Progenitor cell of endocrine pancreas (in vitro differentiated cells): ENCODE data around the gene DLK1. TPM values are rescaled to one million over a fixed set of nuclear protein-coding genes. Genes with fewer than 3 reads are reported as not detected.
A peak's percentile ranks its signal among the peaks of the same experiment; 100 is the strongest.

Experiments
- DNase-seq: peaks from one replicate; pipeline ENCODE4 v3.0.0; 2021; ENCODE audit warnings: low spot score; ENCODE audit not compliant: unreplicated experiment
- H3K27ac Mint-ChIP-seq: 2 replicates; pipeline ENCODE4 v1.8.0; 2021; ENCODE audit warnings: mild to moderate bottlenecking, moderate library complexity, mixed read lengths
- H3K27me3 Mint-ChIP-seq: 2 replicates; pipeline ENCODE4 v1.8.0; 2021; ENCODE audit warnings: mixed read lengths
- H3K36me3 Mint-ChIP-seq: 2 replicates; pipeline ENCODE4 v1.8.0; 2022; ENCODE audit warnings: mixed read lengths; ENCODE audit not compliant: insufficient read depth
- H3K4me1 Mint-ChIP-seq: 2 replicates; pipeline ENCODE4 v1.8.0; 2021; ENCODE audit warnings: low read depth, mixed read lengths
- H3K4me3 Mint-ChIP-seq: 2 replicates; pipeline ENCODE4 v1.8.0; 2021; ENCODE audit warnings: low read depth, mild to moderate bottlenecking, moderate library complexity, mixed read lengths
- H3K9me3 Mint-ChIP-seq: 2 replicates; pipeline ENCODE4 v1.8.0; 2021; ENCODE audit warnings: low read depth, mixed read lengths
- total RNA-seq: library from RNA; stranded (reverse); gene quantifications from 2 replicates; pipeline ENCODE4 v1.2.1, GENCODE V29; 2021
- TF ChIP-seq, protein P1 (sequence below): fragments of 200-600 bp; sonication (generic); IDR thresholded peaks from one replicate; pipeline ENCODE4 v1.5.0; 2021; ENCODE audit warnings: antibody characterized with exemption, mild to moderate bottlenecking; ENCODE audit not compliant: unreplicated experiment

DLK1 gene
- total RNA-seq, 1 donor from 2014 or later, result 5,856 TPM

DNA sequence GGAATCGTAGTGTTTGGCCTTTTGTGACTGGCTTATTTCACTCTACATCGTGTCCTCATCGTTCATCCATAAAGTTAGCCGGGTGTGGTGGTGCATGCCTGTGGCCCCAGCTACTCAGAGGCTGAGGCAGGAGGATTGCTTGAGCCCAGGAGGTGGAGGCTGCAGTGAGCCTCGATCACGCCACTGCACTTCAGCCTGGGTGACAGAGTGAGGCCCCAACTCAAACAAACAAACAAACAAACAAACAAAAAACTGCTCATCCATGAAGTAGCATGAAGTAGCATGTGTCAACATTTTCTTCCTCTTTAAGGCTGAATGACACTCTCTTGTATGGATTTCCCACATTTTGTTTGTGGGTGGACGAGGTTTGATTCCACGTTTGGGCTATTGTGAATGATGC lies 55.3 kb downstream of the DLK1 start:
- Mint-ChIP-seq H3K4me1 (peaks cover 29% of the 10 kb centered on the region), H3K27ac (peak overlapping the region; percentile 40), H3K9me3 (no peaks in the 10 kb centered on the region), H3K36me3 (no peaks in the 10 kb centered on the region), H3K27me3 (peaks cover 14% of the 10 kb centered on the region), H3K4me3 (no peak overlapping the region)
- TF ChIP-seq, protein P1, sequence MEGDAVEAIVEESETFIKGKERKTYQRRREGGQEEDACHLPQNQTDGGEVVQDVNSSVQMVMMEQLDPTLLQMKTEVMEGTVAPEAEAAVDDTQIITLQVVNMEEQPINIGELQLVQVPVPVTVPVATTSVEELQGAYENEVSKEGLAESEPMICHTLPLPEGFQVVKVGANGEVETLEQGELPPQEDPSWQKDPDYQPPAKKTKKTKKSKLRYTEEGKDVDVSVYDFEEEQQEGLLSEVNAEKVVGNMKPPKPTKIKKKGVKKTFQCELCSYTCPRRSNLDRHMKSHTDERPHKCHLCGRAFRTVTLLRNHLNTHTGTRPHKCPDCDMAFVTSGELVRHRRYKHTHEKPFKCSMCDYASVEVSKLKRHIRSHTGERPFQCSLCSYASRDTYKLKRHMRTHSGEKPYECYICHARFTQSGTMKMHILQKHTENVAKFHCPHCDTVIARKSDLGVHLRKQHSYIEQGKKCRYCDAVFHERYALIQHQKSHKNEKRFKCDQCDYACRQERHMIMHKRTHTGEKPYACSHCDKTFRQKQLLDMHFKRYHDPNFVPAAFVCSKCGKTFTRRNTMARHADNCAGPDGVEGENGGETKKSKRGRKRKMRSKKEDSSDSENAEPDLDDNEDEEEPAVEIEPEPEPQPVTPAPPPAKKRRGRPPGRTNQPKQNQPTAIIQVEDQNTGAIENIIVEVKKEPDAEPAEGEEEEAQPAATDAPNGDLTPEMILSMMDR, result no peak
- DNase-seq, result no peak

DNA sequence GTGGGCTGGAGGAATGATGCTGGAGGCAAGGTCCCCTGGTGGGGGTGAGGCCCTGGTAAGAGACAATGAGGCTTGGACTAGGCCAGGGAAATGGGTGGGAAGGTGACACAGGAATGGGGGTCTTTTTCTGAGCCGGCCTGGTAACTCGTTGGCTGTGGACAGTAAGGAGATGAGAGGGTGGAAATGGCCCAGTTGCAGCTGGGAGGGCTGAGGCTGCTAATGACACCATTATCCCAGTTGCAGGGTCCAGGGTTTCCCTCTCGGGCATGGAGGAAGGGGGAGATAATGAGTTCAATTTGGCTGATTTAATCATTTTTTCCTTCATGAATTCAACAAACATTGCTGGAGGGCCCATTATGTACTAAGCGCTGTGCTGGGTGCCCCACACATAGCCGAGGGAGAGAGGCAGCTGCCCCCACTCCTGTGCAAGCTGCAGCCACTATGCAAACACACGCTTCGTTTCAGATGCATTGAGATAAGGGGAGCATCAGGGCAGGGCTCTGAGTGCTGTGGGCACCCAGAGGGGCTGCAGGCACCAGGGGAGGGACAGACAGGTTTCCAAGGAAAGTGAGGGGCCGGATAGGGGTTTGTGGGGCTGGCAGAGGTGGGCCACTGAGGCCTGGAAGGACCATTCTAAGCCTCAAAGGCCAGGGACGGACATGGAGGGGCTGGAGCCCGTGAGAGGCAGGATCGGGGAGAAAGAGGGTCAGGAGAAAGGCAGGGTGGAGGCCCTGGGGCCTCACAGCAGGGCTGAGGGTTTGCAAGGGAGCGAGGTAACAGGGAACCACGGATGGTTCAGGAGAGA lies 56.0 kb downstream of the DLK1 start:
- TF ChIP-seq, protein P1, result no peak
- Mint-ChIP-seq H3K4me3 (no peak overlapping the region), H3K27ac (peak overlapping the region; percentile 82), H3K9me3 (no peaks in the 10 kb centered on the region), H3K27me3 (peaks cover 14% of the 10 kb centered on the region), H3K4me1 (peaks cover 29% of the 10 kb centered on the region), H3K36me3 (no peaks in the 10 kb centered on the region)
- DNase-seq, result no peak

DNA sequence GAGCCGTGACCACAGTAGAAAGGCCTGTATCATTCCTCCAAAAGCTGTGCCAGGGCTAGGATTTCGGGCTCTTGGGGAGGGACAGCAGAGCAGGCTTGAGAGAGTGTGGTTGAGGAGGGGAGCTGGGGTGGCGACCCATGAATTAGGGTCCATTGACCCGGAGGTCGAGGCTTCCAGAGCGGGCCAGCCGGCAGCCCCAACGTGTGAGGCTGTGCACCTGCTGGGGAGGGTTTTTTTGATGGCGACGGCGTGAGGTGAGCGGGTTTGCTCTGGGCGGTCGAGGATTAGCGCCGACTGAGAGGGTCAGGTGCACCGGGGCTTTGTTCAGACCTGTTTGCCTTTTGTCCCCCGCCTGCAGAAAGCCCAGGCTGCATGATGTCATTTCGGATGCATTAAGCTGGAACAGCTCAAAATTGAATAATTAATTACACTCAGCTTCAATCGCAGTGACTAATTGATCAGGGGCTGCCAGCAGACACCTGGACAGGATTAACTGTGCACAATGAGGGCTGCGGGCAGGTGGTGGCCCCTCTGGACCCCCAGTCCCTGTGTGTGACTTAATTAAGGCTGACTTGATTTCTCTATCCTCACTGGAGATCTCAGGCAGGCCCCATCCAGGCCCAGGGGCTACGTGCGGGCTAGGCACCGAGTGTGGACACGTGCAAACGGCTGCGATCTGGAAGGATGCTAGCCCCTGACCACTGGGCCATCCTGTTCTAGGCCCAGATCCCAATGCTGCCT lies 57.1 kb downstream of the DLK1 start:
- no peak for DNase-seq
- Mint-ChIP-seq H3K4me1 (peaks cover 28% of the 10 kb centered on the region), H3K27ac (peak overlapping the region; percentile 90), H3K27me3 (peaks cover 11% of the 10 kb centered on the region), H3K9me3 (no peaks in the 10 kb centered on the region), H3K36me3 (no peaks in the 10 kb centered on the region), H3K4me3 (no peak overlapping the region)
- TF ChIP-seq, protein P1, result no peak

DNA sequence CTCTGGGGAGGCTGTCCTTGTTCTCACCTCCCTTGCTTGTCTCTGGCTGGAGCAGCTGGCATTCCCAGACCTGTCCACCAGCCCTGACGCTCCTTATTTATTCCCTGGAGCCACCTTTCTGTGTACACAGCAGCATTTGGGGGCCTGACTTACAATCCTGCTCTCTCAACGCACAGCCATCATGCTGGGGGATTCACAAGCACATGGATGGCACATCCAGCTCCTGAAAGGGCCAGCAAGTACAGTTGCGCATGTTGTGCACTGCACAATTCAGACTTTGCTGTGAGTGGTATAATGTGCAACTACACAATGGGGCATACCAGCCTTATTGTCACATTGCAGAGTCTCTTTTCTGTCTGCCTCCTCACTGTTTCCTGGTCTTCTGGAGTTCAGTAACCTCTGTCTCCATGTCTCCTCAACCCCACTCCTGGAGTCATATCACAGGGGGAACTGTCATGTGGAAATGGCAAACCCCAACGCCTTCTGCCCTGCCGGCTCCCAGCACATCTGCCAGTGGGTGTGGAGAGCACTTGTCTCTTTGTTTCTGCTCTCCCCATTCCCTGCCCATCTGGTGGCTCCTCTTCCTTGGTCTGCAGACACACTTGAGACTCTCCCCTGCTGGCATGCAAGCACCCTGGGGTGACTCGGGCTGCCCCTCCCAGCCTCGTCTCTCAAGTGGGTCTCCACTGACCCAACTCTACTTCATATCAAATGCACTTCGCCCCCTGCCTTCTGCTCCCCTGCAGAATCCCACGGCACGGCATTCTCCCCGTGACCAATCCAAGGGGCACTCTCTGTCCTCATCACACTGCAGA lies 58.0 kb downstream of the DLK1 start:
- H3K36me3 Mint-ChIP-seq, result no peaks in the 10 kb centered on the region
- TF ChIP-seq, protein P1, result no peak
- DNase-seq, result no peak
- H3K27me3 Mint-ChIP-seq, result peaks cover 11% of the 10 kb centered on the region
- H3K4me3 Mint-ChIP-seq, result no peak overlapping the region
- peaks cover 29% of the 10 kb centered on the region for H3K4me1 Mint-ChIP-seq
- no peaks in the 10 kb centered on the region for H3K9me3 Mint-ChIP-seq
- peak overlapping the region; percentile 76 for H3K27ac Mint-ChIP-seq

DNA sequence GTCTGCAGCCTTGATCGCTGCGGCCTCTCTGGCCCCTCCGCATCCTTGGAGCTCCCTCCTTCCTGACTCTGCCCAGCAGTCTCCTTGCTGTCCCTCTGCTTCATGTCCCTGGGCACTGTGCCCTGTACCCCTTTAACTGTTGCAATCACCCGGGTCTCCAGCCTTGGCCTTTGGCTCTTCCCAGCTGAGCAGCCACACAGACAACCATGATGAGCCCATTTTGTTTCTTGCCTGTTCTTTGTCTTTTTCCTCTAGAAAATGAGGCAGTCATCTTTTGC lies 58.6 kb downstream of the DLK1 start:
- Mint-ChIP-seq H3K4me1 (peaks cover 33% of the 10 kb centered on the region), H3K9me3 (no peaks in the 10 kb centered on the region), H3K27ac (peak overlapping the region; percentile 57), H3K4me3 (no peak overlapping the region), H3K27me3 (peaks cover 5% of the 10 kb centered on the region), H3K36me3 (no peaks in the 10 kb centered on the region)
- TF ChIP-seq, protein P1, result no peak
- no peak for DNase-seq
